Raji (cell line): ENCODE results near the gene CHPF.

Experiments
- POLR2A ChIP-seq: IDR thresholded peaks from 2 replicates; pipeline ENCODE4 v1.6.1; 2011; ENCODE audit warnings: low read depth, low read length, control low read depth; ENCODE audit not compliant: insufficient read depth

Gene CHPF

GRCh38 chr2:219571311-219572236 is 28.0 kb upstream of the CHPF start, which contains the start of gene OBSL1:
OBSL1 (minus strand) TSS chr2:219571539; CDS start chr2:219571232, 307 bp downstream.
- no peak for TF ChIP-seq POLR2A

DNA sequence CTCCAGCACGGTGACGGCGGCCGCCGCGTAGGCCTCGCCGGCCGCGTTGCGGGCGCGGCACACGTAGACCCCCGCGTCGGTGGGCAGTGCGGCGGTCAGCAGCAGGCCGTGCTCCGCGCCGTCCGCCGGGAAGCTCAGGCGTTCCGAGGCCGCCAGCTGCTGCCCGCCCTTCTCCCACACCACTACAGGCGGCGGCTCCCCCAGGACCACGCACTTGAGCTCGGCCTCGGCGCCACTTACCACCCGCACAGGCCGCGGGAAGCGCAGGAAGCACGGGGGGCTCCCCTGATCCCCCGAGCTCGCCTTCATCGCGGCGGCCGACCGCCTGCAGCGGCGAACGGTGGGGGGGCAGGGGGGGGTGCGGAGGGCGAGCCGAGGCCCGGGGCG is 27.3 kb upstream of the CHPF start:
- no peak for TF ChIP-seq POLR2A

- TF ChIP-seq POLR2A, result no peak
Observed at GRCh38 chr2:219570194-219570923, 26.8 kb upstream of the CHPF start.

- no peak for TF ChIP-seq POLR2A
Observed at GRCh38 chr2:219569635-219570034, 26.0 kb upstream of the CHPF start.

- TF ChIP-seq POLR2A, result no peak
Observed at GRCh38 chr2:219569041-219569440, 25.4 kb upstream of the CHPF start.

- TF ChIP-seq POLR2A, result no peak
Observed at GRCh38 chr2:219567791-219568361, 24.3 kb upstream of the CHPF start.

GRCh38 chr2:219567131-219567530 is 23.5 kb upstream of the CHPF start:
- TF ChIP-seq POLR2A, result no peak

DNA sequence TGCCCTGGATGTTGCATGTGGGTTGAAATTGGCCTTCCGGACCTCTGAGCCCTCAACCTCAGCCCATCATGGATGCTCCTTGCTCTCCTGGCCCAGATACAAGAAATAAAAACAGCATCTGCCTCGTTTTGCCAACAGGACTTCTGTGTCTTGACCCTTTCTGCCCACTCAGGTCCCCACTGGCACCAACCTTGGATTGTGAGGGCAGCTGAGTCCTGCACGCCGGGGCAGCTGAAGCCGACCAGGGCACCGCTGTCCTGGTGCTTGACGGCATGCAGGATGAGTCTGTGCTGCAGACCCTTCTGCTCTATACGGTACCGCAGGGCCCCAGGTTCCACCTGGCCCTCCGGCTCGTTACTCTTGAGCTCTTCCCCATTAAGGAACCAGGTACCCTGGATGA is 23.0 kb upstream of the CHPF start:
- TF ChIP-seq POLR2A, result no peak

GRCh38 chr2:219565130-219566080 is 21.8 kb upstream of the CHPF start:
- TF ChIP-seq POLR2A, result no peak

GRCh38 chr2:219563271-219563928 is 19.8 kb upstream of the CHPF start:
- no peak for TF ChIP-seq POLR2A

GRCh38 chr2:219562049-219563020 is 18.7 kb upstream of the CHPF start:
- no peak for TF ChIP-seq POLR2A

DNA sequence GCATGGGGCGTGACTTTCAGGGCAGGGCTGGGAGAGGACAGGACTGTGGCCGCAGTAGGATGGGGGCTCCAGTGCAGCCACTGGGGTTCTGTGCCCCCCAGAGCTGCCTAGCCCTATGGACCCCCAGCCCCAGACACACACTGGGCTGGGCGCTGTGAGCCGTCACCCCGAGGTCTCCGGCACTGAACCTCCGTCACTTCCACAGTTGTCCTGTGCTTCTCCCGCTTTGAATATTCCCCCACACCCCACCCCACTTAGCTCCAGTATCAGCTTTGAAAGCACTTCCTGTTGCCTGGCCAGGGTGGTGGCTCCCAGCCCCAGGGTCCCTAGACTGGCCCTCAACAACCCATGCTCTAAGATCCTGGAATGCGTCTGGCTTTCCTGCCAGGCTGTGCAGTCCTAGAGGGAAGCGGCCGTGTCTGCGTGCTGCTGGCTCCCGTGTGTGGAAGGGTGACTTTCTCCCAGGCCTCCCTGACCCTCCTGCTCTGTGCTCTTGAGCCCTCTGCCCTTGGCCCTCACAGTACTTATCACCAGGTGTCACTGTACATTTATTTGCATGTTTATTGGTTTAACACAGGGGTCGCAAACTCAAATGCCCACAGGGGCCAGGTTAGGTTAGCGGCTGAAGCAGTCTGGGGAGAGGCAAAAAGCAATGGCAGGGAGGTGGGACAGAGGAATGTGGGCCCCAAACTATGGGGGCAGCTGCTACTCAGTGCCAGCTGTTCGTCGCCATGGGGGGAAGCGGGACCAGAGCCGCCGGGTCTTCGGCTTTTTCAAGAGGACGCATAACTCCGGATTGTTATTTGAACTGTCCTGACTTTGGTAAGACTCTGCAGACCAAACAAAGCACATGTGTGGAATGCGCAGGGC is 17.8 kb upstream of the CHPF start:
- no peak for TF ChIP-seq POLR2A
